HPDE6-E6E7 (cell line): Measurements from ENCODE around the gene DMKN.
A peak's percentile ranks its signal among the peaks of the same experiment; 100 is the strongest.

Experiments
- DNase-seq: peaks from one replicate; pipeline ENCODE4 v3.0.0; 2011; ENCODE audit warnings: missing footprints; ENCODE audit errors: extremely low spot score

DMKN gene

GRCh38 chr19:35549879-35550523 is 36.6 kb upstream of the DMKN start:
- DNase-seq: no peak

DNA sequence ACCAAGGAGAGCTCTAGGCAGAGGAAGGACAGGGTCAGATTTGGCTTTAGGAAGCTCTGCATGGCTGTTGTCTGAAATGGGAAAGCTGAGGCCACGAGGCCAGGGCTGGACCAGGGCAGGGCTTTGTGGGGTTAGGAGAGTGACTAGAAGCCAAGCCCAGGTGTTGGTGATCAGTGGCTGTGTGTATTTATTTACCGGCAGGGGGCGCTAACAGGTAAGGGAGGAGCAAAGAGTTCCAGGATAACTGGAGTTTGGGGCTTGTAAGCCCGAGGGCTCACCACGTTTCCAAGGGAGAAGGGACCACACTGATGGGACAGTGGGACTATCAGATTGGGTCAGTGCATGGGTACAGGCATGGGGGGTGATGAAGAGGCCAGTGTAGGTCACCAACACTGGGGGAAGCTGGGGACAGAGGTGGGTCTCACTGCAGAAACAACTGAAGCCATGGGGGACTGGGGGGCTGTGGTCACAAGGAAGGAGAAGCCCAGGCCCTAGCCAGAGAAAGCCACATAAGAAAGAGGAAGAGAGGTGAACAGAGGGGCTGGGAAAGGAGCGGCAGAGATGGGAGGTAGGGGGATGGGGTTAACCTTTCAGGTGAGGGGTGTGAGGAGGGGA is 35.8 kb upstream of the DMKN start:
- peak; percentile 59 for DNase-seq

GRCh38 chr19:35546532-35546931 is 33.1 kb upstream of the DMKN start:
- no peak for DNase-seq

- DNase-seq: no peak
These were observed 32.5 kb upstream of the DMKN start for GRCh38 chr19:35545855-35546381.

GRCh38 chr19:35545001-35545854 is 31.8 kb upstream of the DMKN start, which contains the start of gene TMEM147:
TMEM147 (plus strand) TSS chr19:35545626; CDS start chr19:35545740, 114 bp downstream.
- peak; percentile 95 for DNase-seq

DNA sequence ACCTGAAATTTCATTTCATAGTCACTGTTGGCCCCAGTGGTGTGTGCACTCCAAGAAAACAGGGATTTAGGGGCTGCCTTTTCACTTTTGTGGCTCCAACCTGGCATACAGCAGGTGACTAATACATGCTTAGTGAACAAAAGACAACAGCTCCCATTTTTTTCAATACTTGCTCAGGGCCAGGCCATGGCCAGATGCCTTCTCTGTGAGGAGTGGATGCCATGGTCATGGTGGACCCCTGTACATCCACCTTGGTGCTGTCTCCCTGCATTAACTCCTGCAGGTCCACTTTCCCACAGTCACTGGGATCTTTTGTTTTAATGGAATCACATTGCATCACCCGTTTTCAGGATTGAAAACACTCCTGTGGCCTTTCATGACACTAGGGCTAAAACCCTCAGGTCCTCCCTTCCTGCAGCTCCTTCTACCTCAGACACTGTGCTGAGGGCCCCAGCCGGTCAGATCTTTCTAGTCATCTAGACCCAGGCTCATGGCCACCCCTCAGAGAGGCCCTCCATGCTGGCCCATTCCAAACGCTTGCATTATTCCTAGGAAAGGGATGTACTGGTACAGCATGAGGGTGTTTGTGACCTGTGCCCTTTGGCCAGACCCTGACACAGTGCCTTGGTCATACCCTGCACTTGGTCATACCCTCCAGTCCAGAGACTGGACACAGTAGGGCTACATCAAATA is 30.8 kb upstream of the DMKN start:
- DNase-seq: no peak

GRCh38 chr19:35543280-35544109 is 30.0 kb upstream of the DMKN start:
- no peak for DNase-seq

GRCh38 chr19:35542209-35542608 is 28.8 kb upstream of the DMKN start:
- no peak for DNase-seq

- no peak for DNase-seq
These were observed 27.0 kb upstream of the DMKN start for GRCh38 chr19:35540356-35540927.

- no peak for DNase-seq
These were observed 26.4 kb upstream of the DMKN start for GRCh38 chr19:35539850-35540249.

- no peak for DNase-seq
These were observed 25.9 kb upstream of the DMKN start for GRCh38 chr19:35539314-35539713.

- DNase-seq: no peak
These were observed 21.5 kb upstream of the DMKN start for GRCh38 chr19:35534803-35535480.

- no peak for DNase-seq
These were observed 20.5 kb upstream of the DMKN start for GRCh38 chr19:35533822-35534392.

GRCh38 chr19:35533201-35533821 is 19.9 kb upstream of the DMKN start, which contains the start of gene GAPDHS:
GAPDHS (plus strand) TSS chr19:35533456; CDS start chr19:35533528, 72 bp downstream.
- no peak for DNase-seq

GRCh38 chr19:35531291-35531690 is 17.8 kb upstream of the DMKN start:
- no peak for DNase-seq

GRCh38 chr19:35529241-35530218 is 16.1 kb upstream of the DMKN start:
- DNase-seq: no peak

- DNase-seq: no peak
These were observed 15.0 kb upstream of the DMKN start, which contains the start of gene SBSN for GRCh38 chr19:35528218-35529038. SBSN (minus strand) TSS chr19:35528311; CDS start chr19:35528281, 30 bp downstream.
